NCI-H1436 (cell line): ENCODE data around the gene ENPEP.
"Not testable (repeated sequence)": the region's sequence is repeated elsewhere in the genome, so short reads cannot be mapped to it uniquely, and the experiment has no call there.

Experiments
- DNase-seq: peaks from one replicate; lab custom pipeline; 2025; lab: John Stamatoyannopoulos, UW

The ENPEP gene

GRCh38 chr4:110485452-110485851 is 9.5 kb downstream of the ENPEP start:
- no peak for DNase-seq

DNA sequence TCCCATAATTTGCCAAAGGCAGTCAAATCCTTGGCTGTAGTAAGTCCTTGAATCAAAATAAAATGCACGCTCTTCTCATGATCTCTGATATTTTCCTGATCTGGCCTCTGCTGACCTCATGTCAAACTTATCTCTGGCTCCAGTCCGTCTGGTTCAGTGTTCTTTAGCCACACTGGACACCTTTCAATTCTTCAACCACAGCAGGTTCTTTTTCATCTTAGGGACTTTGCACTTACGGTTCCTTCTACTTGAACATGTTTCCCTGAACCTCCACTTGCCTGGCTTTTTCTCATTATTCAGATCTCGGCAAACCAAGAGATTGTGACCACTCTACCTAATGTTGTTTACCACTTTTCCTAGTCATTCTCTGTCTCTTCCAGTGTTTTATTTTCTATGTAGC is 10.3 kb downstream of the ENPEP start:
- DNase-seq = no peak

DNA sequence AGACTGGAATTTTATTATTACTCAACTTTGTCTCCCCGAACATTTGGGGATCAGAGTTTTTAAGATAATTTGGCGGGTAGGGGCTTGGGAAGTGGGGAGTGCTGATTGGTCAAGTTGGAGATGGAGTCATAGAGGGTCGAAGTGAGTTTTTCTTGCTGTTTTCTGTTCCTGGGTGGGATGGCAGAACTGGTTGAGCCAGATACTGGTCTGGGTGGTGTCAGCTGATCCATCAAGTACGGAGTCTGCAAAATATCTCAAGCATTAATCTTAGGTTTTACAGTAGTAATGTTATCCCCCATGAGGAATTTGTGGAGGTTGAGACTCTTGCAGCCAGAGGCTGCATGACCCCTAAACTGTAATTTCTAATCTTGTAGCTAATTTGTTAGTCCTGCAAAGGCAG is 10.9 kb downstream of the ENPEP start:
- DNase-seq = not testable (repeated sequence)

- no peak for DNase-seq
Observed at GRCh38 chr4:110487873-110488272, 11.9 kb downstream of the ENPEP start.

- no peak for DNase-seq
Observed at GRCh38 chr4:110489901-110490508, 14.1 kb downstream of the ENPEP start.

DNA sequence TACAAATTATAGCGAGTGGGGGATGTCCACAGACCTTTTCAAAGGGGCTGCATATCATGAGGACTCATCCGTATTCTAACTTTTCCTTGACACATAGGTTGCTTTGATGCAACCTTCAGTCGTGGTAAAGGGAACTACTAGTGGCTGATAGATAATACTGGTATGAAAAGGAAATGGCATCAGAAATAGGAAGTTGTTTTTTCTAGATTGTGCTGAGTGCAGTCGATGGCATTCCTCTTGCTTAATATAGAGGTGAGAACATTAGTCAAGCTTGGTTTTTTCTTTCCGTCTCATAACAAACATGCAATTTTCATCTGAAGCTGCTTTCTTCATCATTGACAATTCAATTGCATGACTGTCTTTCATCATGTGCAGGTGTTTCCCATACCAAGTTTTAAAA is 16.6 kb downstream of the ENPEP start:
- DNase-seq = no peak

- no peak for DNase-seq
Observed at GRCh38 chr4:110493520-110493919, 17.6 kb downstream of the ENPEP start.

DNA sequence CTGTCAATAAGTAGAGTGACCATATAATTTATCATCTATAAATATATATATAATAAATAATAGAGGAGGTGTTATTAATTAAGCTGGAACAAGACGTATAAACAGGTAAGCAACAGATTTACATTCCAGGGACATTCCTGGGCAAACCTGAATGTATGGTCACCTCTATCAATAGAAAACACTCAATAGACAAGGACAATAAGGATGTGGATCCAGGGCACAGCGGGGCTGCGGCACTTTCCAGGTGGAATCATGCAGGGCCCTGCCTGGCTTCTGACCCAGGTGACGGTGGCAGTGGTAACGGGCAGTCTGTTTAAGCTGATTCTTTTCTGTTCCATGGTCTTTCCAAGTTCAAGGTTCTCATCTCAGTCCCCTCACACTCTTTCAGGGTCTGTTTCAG is 22.5 kb downstream of the ENPEP start:
- no peak for DNase-seq

DNA sequence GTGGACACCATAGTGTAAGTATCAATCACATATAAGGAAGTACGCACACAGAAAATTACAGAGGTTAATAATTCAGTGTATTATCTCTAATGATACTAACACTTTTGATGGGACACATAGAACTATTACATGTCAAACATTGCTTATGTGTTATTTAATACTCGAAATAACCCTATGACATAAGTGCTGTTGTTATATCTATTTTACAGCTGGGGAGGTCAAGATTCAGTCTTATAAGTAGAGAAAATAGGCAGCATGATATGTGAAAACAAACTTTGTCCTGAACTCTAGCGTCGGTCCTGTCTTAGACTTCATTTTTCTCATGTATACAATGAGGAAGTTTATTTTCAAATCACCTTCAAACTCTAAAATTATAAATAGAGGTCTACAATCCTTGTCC is 23.2 kb downstream of the ENPEP start:
- no peak for DNase-seq

- DNase-seq = no peak
Observed at GRCh38 chr4:110501826-110502225, 25.9 kb downstream of the ENPEP start.

DNA sequence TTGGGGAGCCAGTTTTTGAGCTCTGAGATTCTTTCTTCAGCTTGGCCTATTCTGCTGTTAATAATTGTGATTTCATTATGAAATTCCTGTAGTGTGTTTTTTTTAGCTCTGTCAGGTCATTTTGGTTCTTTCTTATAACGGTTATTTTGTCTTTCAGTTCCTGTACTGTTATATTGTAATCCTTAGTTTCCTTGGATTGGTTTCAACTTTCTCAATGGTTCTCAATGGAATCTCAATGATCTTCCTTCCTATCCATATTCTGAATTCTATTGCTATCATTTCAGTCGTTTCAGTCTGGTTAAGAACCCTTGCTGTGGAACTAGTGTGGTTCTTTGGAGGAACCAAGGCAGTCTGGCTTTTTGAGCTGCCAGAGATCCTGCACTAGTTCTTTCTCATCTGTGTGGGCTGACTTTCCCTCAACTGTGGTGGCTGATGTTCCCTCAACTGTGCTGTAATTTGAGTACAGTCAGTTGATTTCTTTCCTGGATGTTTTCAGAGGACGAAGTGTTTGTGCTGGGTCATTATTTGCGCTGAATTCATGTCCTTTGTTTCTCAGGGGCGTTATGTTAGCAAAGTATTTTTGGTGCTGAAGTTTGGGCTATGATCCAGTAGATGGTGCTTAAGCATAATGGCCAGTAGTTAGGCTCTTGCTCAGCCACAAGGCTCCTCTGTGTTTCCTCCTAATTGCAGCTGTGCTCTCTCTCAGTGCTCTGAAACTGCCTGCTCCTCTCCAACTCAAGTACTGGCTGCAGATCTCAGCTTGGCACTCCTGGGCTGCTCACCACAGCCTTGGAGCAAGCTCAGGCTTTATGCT is 27.5 kb downstream of the ENPEP start:
- no peak for DNase-seq

GRCh38 chr4:110504084-110504435 is 28.1 kb downstream of the ENPEP start:
- no peak for DNase-seq

DNA sequence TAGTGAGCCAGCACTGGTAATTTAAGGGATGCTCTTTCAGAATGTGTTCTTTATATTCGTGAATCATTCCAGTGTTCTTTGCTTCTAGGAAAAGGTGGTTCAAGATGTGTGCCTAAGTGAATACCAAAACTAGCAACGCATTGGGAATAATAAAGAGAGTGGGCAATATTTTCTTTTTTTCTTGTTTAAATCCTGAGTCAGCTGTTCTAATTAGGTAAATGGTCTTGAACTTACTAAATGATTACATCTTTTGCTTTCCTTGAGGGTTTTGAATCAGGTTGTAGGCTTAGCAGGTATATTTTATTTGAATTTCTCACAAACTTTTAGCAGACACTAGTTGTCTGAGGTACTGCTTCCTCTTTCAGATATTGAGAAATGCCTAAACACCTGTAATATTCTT is 29.5 kb downstream of the ENPEP start:
- DNase-seq = no peak

GRCh38 chr4:110508827-110509710 is 33.1 kb downstream of the ENPEP start:
- DNase-seq = no peak

DNA sequence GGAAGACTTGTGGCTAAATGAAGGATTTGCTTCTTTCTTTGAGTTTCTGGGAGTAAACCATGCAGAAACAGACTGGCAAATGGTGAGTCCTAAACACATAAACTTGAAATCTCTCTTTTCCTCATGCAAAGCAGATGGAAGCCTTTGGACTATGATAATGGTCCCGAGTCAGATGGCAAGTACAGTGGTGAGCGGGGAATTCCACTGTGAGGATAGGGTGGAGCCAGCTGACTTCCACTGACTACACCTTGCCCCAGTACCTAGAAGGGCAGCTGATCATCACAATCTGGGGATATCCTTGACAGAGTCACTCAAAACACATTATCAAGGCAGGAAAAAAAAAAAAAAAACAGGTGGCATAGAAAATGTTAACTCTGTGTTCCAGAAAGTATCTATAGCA is 34.3 kb downstream of the ENPEP start:
- DNase-seq = no peak

DNA sequence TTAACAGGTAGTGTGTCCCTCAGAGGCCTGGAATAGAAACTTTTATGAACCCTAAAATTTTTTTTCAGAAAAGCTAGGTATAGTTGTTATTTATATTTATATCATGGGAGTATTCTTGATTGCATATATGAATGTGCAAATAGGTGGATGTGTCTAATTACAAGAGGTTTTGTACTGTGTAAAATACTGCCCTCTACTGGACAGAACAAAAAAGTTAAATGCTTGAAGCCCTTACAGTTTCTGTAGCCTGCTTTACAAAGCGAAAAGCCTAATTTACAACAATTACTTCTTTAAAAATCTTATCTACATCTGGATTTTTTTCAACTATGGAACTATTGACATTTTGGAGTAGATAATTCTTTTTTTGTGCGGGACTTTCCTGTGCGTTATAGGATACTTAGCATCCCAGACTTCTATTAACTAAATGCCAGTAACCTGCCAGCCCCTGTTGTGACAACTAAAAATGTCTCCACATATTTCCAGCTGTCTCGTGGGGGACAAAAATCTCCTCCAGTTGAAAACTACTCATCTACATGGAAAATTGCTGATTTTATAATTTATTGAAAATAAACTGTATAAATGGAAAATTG is 35.1 kb downstream of the ENPEP start:
- DNase-seq = peak; percentile 67

- no peak for DNase-seq
Observed at GRCh38 chr4:110512901-110513300, 36.9 kb downstream of the ENPEP start.

DNA sequence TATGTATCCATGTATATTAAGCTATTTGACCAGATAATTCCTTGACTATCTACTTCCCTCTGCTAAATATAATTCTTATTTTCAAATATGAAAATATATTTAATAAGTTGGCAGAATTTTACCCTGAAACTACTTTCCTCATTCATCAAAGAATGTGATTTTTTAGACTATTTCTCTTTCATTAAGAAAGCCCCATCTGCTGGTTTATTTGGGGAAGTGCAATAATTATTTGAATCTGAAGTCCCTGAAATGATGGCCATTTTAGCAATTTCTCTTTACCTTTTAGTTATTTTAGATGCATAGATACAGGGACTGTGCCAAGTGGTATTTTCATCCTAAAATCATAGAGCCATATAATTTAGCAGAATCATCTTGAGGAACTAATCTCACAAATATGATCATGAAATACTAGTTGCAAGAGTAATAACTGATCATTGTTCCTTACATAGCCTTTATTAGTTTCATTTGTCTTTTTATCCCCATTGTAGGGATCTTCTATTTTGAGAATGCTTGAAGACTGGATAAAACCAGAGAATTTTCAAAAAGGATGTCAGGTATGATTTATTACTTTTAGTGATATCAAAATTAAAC is 39.0 kb downstream of the ENPEP start:
- no peak for DNase-seq

GRCh38 chr4:110515676-110516075 is 39.7 kb downstream of the ENPEP start:
- no peak for DNase-seq

DNA sequence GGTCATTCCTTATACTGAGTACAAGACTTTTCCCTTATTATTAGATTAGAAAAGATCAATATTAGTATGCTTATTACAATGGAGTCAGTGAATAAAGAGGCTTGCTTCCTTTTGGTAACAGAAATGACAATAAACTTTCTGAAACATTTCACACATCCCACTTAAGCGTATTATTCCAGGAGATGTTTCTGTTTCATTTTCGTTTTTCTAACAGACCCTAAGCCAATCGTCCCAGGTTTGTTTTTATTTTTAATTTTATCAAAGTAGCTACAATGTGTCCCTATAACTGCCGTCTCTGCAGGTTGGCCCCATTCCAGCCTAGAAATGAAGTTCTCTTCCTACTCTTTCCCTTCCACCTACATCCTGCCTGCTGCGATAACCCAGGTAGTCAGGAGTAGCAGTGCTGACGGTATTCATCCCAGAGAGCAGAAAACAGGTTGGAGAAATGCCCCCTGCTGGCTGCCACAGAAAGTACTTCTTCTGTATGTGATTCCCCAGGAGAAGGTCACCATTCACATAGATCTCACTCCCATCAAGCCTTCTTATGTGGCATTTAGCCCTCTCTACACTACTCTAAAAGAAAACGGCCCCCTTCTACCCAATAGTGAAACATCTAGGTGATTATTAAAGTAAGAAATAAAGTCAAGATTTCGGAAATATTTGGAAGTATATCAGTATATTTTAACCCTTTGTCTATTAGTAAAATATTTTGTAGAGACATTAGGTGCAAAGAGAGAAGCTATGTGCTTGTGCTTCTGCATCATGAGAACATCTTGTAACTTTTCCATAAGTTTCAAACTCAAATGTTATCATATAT is 40.4 kb downstream of the ENPEP start:
- peak; percentile 45 for DNase-seq

- no peak for DNase-seq
Observed at GRCh38 chr4:110518889-110519490, 43.0 kb downstream of the ENPEP start.
